ENCODE data around the gene ANKRD13A. TPM values are rescaled to one million over a fixed set of nuclear protein-coding genes. Genes with fewer than 3 reads are reported as not detected.

ANKRD13A gene
- total and polyA plus RNA-seq, 12 donors = 14.0 to 29.0 (median 18.6) TPM

DNA sequence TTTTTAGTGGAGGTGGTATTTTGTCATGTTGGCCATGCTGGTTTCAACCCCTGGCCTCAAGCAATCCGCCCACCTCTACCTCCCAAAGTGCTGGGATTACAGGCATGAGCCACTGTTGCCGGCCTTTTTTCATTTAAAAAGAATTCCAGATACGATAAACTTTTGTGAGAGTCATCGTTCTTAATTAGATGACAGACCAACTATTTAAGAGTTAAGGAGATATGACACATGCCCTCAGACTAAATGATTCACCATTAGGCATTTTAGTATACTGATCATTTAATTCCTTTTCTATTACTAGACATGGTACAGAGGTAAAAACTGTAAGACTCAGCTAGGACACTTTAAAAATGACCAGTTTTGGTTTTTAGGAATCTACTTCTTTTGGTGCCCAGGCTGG, 2.4 kb downstream of the ANKRD13A start:
- Histone ChIP-seq H3K9me3 (peaks cover 0 to 7% (median 0%) of the 10 kb centered on the region in 11 donors), H3K27ac (no peak overlapping the region), H3K4me3 (no peak overlapping the region), H3K36me3 (peaks cover 0 to 15% (median 0%) of the 10 kb centered on the region in 9 donors), H3K4me1 (peaks cover 0 to 51% (median 25%) of the 10 kb centered on the region in 9 donors), H3K27me3 (no peaks in the 10 kb centered on the region)
- TF ChIP-seq, protein P1, sequence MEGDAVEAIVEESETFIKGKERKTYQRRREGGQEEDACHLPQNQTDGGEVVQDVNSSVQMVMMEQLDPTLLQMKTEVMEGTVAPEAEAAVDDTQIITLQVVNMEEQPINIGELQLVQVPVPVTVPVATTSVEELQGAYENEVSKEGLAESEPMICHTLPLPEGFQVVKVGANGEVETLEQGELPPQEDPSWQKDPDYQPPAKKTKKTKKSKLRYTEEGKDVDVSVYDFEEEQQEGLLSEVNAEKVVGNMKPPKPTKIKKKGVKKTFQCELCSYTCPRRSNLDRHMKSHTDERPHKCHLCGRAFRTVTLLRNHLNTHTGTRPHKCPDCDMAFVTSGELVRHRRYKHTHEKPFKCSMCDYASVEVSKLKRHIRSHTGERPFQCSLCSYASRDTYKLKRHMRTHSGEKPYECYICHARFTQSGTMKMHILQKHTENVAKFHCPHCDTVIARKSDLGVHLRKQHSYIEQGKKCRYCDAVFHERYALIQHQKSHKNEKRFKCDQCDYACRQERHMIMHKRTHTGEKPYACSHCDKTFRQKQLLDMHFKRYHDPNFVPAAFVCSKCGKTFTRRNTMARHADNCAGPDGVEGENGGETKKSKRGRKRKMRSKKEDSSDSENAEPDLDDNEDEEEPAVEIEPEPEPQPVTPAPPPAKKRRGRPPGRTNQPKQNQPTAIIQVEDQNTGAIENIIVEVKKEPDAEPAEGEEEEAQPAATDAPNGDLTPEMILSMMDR (IDR thresholded peaks at IDR 0.05) = no peak
- ATAC-seq (no peak), DNase-seq (no peak)
- intact Hi-C loops (cut with DNase I) = no loop called here
- WGBS, 2 donors = 81 to 86% methylated on average over 4 of the region's 4 CpGs

GRCh38 chr12:110002676-110003515, 3.7 kb downstream of the ANKRD13A start:
- peaks cover 0 to 15% (median 0%) of the 10 kb centered on the region in 9 donors for H3K36me3 ChIP-seq
- peaks cover 0 to 43% (median 25%) of the 10 kb centered on the region in 9 donors for H3K4me1 ChIP-seq
- TF ChIP-seq, protein P1 (IDR thresholded peaks at IDR 0.05) = no peak
- no peak for ATAC-seq
- H3K27me3 ChIP-seq = no peaks in the 10 kb centered on the region
- intact Hi-C loops (cut with DNase I) = no loop called here
- H3K9me3 ChIP-seq = peaks cover 0 to 18% (median 0%) of the 10 kb centered on the region in 11 donors
- no peak for DNase-seq
- WGBS, 2 donors = 86 to 88% methylated on average over 8 of the region's 8 CpGs
- peak overlapping the region in 1 of 10 donors; percentile 8 for H3K27ac ChIP-seq
- no peak overlapping the region for H3K4me3 ChIP-seq

- H3K9me3 ChIP-seq = peaks cover 0 to 18% (median 0%) of the 10 kb centered on the region in 11 donors
- WGBS, 2 donors = 90 to 91% methylated on average over 4 of the region's 4 CpGs
- H3K27me3 ChIP-seq = no peaks in the 10 kb centered on the region
- TF ChIP-seq, protein P1 (IDR thresholded peaks at IDR 0.05) = no peak
- H3K4me1 ChIP-seq = peaks cover 0 to 35% (median 25%) of the 10 kb centered on the region in 9 donors
- no peak overlapping the region for H3K27ac ChIP-seq
- ATAC-seq (no peak), DNase-seq (no peak)
- H3K36me3 ChIP-seq = peaks cover 0 to 15% (median 0%) of the 10 kb centered on the region in 9 donors
- intact Hi-C loops (cut with DNase I) = no loop called here
- no peak overlapping the region for H3K4me3 ChIP-seq
Measured at GRCh38 chr12:110004598-110004997, 5.4 kb downstream of the ANKRD13A start.

GRCh38 chr12:110005319-110005973, 6.2 kb downstream of the ANKRD13A start:
- Histone ChIP-seq H3K36me3 (peaks cover 0 to 15% (median 0%) of the 10 kb centered on the region in 9 donors), H3K4me1 (peaks cover 0 to 27% (median 19%) of the 10 kb centered on the region in 9 donors), H3K27me3 (no peaks in the 10 kb centered on the region), H3K9me3 (peaks cover 0 to 18% (median 0%) of the 10 kb centered on the region in 11 donors), H3K27ac (no peak overlapping the region), H3K4me3 (no peak overlapping the region)
- intact Hi-C loops (cut with DNase I) = no loop called here
- ATAC-seq (no peak), DNase-seq (no peak)
- 95 to 96% methylated on average over 7 of the region's 7 CpGs for WGBS, 2 donors
- TF ChIP-seq, protein P1 (IDR thresholded peaks at IDR 0.05) = no peak

Measured in heart right ventricle (tissue), 16 donors.